SK-N-MC (cell line): Measurements from ENCODE around the gene GBP4.

Source experiments
- DNase-seq: peaks from one replicate; pipeline ENCODE4 v3.0.0-alpha.2; 2011; ENCODE audit warnings: low read depth, low spot score
- H3K27ac ChIP-seq: fragments of 200-600 bp; sonication (generic); 2 replicates; pipeline ENCODE4 v1.5.1; 2016; ENCODE audit warnings: mixed run types
- H3K36me3 ChIP-seq: fragments of 200-600 bp; sonication (generic); 2 replicates; pipeline ENCODE4 v1.6.1; 2017; ENCODE audit warnings: antibody characterized with exemption, low read length, mixed read lengths; ENCODE audit not compliant: insufficient read depth
- H3K4me3 ChIP-seq: fragments of 200-600 bp; sonication (generic); 2 replicates; pipeline ENCODE4 v1.5.1; 2016
- H3K9ac ChIP-seq: fragments of 200-600 bp; sonication (generic); 2 replicates; pipeline ENCODE4 v1.8.0; 2017; ENCODE audit warnings: mixed run types, mixed read lengths; ENCODE audit not compliant: insufficient read length
- H3K9me3 ChIP-seq: fragments of 200-600 bp; sonication (generic); 2 replicates; pipeline ENCODE4 v1.6.1; 2017; ENCODE audit warnings: low read depth, mild to moderate bottlenecking, antibody characterized with exemption, low read length, moderate library complexity, mixed read lengths
- EZH2 ChIP-seq: fragments of 200-600 bp; sonication (generic); IDR thresholded peaks from one replicate; pipeline ENCODE4 v1.6.1; 2017; ENCODE audit warnings: antibody characterized with exemption
- FOXP2 ChIP-seq: optimal IDR thresholded peaks from 2 replicates; pipeline ENCODE3; 2011; ENCODE audit warnings: mild to moderate bottlenecking, moderate library complexity; ENCODE audit not compliant: insufficient read depth; ENCODE audit errors: extremely low read length, control extremely low read depth
- POLR2AphosphoS5 ChIP-seq: IDR thresholded peaks from 2 replicates; pipeline ENCODE4 v1.6.1; 2012; ENCODE audit warnings: mild to moderate bottlenecking, low read depth, low read length, borderline replicate concordance

Gene GBP4

GRCh38 chr1:89166705-89167104 is 32.0 kb downstream of the GBP4 start:
- no peaks in the 10 kb centered on the region for H3K36me3 ChIP-seq
- no peak overlapping the region for H3K27ac ChIP-seq
- H3K9me3 ChIP-seq, result no peaks in the 10 kb centered on the region
- TF ChIP-seq FOXP2 (no peak), POLR2AphosphoS5 (no peak), EZH2 (no peak)
- no peak overlapping the region for H3K4me3 ChIP-seq
- H3K9ac ChIP-seq, result no peak overlapping the region
- no peak for DNase-seq

GRCh38 chr1:89165811-89166210 is 32.9 kb downstream of the GBP4 start:
- H3K4me3 ChIP-seq, result no peak overlapping the region
- TF ChIP-seq FOXP2 (no peak), POLR2AphosphoS5 (no peak), EZH2 (no peak)
- no peak overlapping the region for H3K27ac ChIP-seq
- H3K36me3 ChIP-seq, result no peaks in the 10 kb centered on the region
- DNase-seq, result no peak
- H3K9me3 ChIP-seq, result no peaks in the 10 kb centered on the region
- H3K9ac ChIP-seq, result no peak overlapping the region

GRCh38 chr1:89151047-89151446 is 47.7 kb downstream of the GBP4 start:
- H3K9me3 ChIP-seq, result no peaks in the 10 kb centered on the region
- DNase-seq, result no peak

GRCh38 chr1:89149976-89150375 is 48.8 kb downstream of the GBP4 start:
- TF ChIP-seq FOXP2 (no peak), EZH2 (no peak), POLR2AphosphoS5 (no peak)
- DNase-seq, result no peak
- Histone ChIP-seq H3K4me3 (no peak overlapping the region), H3K27ac (no peak overlapping the region), H3K9ac (no peak overlapping the region), H3K9me3 (no peaks in the 10 kb centered on the region), H3K36me3 (no peaks in the 10 kb centered on the region)

More at GRCh38 chr1:89151047-89151446, 47.7 kb downstream of the GBP4 start:
- no peak for TF ChIP-seq FOXP2
- TF ChIP-seq EZH2, result no peak
- TF ChIP-seq POLR2AphosphoS5, result no peak
- no peak overlapping the region for H3K27ac ChIP-seq
- no peak overlapping the region for H3K9ac ChIP-seq
- no peak overlapping the region for H3K4me3 ChIP-seq
- H3K36me3 ChIP-seq, result no peaks in the 10 kb centered on the region

GRCh38 chr1:89149229-89149628 is 49.5 kb downstream of the GBP4 start:
- no peak for TF ChIP-seq FOXP2
- no peak for TF ChIP-seq EZH2
- no peak for TF ChIP-seq POLR2AphosphoS5
- Histone ChIP-seq H3K27ac (no peak overlapping the region), H3K9ac (no peak overlapping the region), H3K36me3 (no peaks in the 10 kb centered on the region), H3K9me3 (no peaks in the 10 kb centered on the region), H3K4me3 (no peak overlapping the region)
- DNase-seq, result no peak

GRCh38 chr1:89147678-89148658 is 50.8 kb downstream of the GBP4 start:
- DNase-seq, result no peak
- Histone ChIP-seq H3K27ac (no peak overlapping the region), H3K9ac (no peak overlapping the region), H3K4me3 (no peak overlapping the region), H3K9me3 (no peaks in the 10 kb centered on the region), H3K36me3 (no peaks in the 10 kb centered on the region)
- TF ChIP-seq POLR2AphosphoS5 (no peak), EZH2 (no peak), FOXP2 (no peak)

GRCh38 chr1:89146721-89147120 is 52.0 kb downstream of the GBP4 start:
- H3K9ac ChIP-seq, result no peak overlapping the region
- no peaks in the 10 kb centered on the region for H3K36me3 ChIP-seq
- no peak for DNase-seq
- no peak overlapping the region for H3K4me3 ChIP-seq
- TF ChIP-seq FOXP2, result no peak
- TF ChIP-seq POLR2AphosphoS5, result no peak
- TF ChIP-seq EZH2, result no peak
- no peaks in the 10 kb centered on the region for H3K9me3 ChIP-seq
- H3K27ac ChIP-seq, result no peak overlapping the region

GRCh38 chr1:89143484-89143883 is 55.3 kb downstream of the GBP4 start:
- H3K9ac ChIP-seq, result no peak overlapping the region
- no peak for DNase-seq
- no peak overlapping the region for H3K4me3 ChIP-seq
- H3K27ac ChIP-seq, result no peak overlapping the region
- no peaks in the 10 kb centered on the region for H3K9me3 ChIP-seq
- H3K36me3 ChIP-seq, result no peaks in the 10 kb centered on the region
- TF ChIP-seq POLR2AphosphoS5 (no peak), EZH2 (no peak), FOXP2 (no peak)
